ENCODE results near the gene ENOSF1. TPM values are rescaled to one million over a fixed set of nuclear protein-coding genes. Genes with fewer than 3 reads are reported as not detected.

The ENOSF1 gene
- total RNA-seq, 1 donor: 49.5 TPM

DNA sequence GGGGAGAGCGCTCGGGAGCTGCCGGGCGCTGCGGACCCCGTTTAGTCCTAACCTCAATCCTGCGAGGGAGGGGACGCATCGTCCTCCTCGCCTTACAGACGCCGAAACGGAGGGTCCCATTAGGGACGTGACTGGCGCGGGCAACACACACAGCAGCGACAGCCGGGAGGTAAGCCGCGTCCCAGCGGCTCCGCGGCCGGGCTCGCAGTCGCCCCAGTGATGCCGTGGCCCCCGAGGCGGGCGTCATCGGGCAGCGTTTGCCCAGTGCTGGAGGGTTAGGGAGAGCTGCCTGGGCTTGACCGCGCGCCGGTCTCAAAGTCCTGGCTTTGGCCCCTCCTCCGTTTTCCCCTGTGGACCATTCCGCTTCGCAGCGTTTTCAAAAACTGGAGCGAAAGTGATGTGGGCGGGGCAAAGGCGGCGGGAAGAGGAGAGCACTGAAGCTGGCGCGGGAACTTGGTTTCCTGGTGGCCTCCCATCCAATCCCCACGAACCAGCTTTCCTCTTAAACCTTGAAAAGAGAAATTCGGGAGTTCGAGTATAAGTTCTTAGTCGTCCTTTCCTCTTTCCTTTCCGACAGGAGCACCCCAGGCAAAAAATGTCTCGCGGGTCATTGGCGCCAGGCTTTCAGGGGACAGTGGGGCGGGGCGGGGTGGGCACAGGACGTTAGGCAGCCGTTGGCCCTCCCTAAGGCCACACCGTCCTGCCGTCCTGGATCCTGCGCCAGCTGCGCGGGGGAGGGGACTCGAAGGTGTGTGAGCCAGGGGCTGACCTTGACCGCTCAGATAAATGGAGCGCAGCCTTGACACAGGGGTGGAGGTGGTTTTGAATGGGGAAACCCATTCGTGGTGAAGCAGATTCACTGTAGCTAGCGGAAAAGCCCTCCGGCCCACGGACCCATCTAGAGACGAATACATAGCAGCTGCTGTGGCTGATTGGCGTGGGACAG lies 54.2 kb downstream of the ENOSF1 start:
- TF ChIP-seq, protein P1, sequence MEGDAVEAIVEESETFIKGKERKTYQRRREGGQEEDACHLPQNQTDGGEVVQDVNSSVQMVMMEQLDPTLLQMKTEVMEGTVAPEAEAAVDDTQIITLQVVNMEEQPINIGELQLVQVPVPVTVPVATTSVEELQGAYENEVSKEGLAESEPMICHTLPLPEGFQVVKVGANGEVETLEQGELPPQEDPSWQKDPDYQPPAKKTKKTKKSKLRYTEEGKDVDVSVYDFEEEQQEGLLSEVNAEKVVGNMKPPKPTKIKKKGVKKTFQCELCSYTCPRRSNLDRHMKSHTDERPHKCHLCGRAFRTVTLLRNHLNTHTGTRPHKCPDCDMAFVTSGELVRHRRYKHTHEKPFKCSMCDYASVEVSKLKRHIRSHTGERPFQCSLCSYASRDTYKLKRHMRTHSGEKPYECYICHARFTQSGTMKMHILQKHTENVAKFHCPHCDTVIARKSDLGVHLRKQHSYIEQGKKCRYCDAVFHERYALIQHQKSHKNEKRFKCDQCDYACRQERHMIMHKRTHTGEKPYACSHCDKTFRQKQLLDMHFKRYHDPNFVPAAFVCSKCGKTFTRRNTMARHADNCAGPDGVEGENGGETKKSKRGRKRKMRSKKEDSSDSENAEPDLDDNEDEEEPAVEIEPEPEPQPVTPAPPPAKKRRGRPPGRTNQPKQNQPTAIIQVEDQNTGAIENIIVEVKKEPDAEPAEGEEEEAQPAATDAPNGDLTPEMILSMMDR (IDR thresholded peaks at IDR 0.05; ENCODE audit: insufficient read depth, low read length): no peak
- peak overlapping the region; percentile 88 for H3K4me3 ChIP-seq (ENCODE audit: low read depth, low read length)
- peak; percentile 85 for DNase-seq (ENCODE audit: low read depth)

GRCh38 chr18:657311-658000 lies 55.0 kb downstream of the ENOSF1 start, which contains the start of gene TYMS:
Gene TYMS (plus strand): TSS chr18:657653. CDS start chr18:657743, 90 bp downstream.
- H3K4me3 ChIP-seq (ENCODE audit: low read depth, low read length): peak within 1 kb of the TSS; percentile 88
- TF ChIP-seq, protein P1 (IDR thresholded peaks at IDR 0.05; ENCODE audit: insufficient read depth, low read length): peak; percentile 17
- DNase-seq (ENCODE audit: low read depth): peak; percentile 48

DNA sequence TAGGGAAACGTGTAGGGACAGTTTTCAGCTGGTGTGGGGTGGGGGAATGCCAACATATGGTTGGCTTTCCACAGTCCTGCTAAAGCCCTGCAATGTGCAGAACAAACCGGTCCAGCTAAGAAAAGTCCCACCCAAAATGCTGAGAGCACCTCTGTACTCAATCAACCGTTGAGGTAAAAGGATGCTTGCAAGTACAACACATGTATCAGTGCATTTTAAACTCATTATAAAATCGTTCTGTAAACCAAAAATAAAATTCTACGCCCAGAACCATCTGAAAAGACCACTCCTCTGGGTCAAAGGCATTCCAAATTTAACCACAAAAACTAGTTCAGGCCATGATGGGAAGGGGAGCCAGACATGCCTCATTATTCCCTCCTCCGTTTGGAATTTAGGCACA lies 57.0 kb downstream of the ENOSF1 start:
- TF ChIP-seq, protein P1 (IDR thresholded peaks at IDR 0.05; ENCODE audit: insufficient read depth, low read length): no peak
- H3K4me3 ChIP-seq (ENCODE audit: low read depth, low read length): no peak overlapping the region
- no peak for DNase-seq (ENCODE audit: low read depth)

DNA sequence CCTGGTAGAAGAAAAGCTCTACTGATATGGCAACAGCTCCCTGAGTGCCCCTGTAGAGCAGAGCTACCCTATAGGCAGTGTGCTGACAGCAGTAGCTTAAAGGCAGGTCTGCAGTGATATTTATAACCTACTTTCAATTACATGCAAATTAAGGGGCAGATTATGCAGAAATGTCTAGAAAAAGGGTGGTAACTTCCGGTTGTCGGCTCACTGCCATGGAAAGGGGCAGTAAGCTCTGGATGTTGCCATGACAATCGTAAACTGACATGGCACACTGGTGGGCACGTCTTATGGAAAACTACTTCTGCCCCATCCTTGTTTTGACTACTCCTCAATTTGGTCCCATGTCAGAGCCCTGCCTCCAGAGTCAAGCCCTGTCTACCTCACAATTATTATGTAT lies 57.8 kb downstream of the ENOSF1 start:
- TF ChIP-seq, protein P1 (IDR thresholded peaks at IDR 0.05; ENCODE audit: insufficient read depth, low read length): no peak

GRCh38 chr18:653512-653911 lies 58.9 kb downstream of the ENOSF1 start:
- no peak for DNase-seq (ENCODE audit: low read depth)
- TF ChIP-seq, protein P1 (IDR thresholded peaks at IDR 0.05; ENCODE audit: insufficient read depth, low read length): no peak
- H3K4me3 ChIP-seq (ENCODE audit: low read depth, low read length): no peak overlapping the region

More for the DNA sequence above, 57.8 kb downstream of the ENOSF1 start:
- no peak for DNase-seq (ENCODE audit: low read depth)
- H3K4me3 ChIP-seq (ENCODE audit: low read depth, low read length): no peak overlapping the region

DNA sequence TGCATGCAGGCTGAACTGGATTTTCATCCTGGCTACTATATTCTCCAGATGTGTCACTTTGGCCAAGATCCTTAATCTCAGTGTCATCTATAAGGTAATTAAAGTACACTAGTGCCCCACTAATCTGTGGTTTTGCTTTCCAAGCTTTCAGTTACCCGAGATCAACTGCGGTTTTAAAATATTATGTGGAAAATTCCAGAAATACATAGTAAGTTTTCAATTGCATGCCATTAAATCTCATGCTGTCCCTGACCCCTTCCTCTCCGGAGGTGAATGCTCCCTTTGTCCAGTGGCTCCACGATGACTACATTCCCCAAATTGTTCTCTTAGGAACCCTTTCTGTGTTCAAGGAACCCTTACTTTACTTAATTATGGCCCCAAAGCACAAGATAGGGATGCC lies 60.3 kb downstream of the ENOSF1 start:
- TF ChIP-seq, protein P1 (IDR thresholded peaks at IDR 0.05; ENCODE audit: insufficient read depth, low read length): no peak
- H3K4me3 ChIP-seq (ENCODE audit: low read depth, low read length): no peak overlapping the region
- DNase-seq (ENCODE audit: low read depth): no peak
